Upper lobe of right lung (tissue), 1 donor: ENCODE measurements around the gene COL18A1. TPM values are rescaled to one million over a fixed set of nuclear protein-coding genes. Genes with fewer than 3 reads are reported as not detected.
A peak's percentile ranks its signal among the peaks of the same experiment; 100 is the strongest.

Source experiments
- ATAC-seq: fragments of 200-7000 bp; cut with Tn5 transposase; one replicate; pipeline ENCODE4 v1.9.1; 2020; ENCODE audit warnings: mild to moderate bottlenecking, moderate library complexity
- DNase-seq: peaks from one replicate; pipeline ENCODE4 v3.0.0-alpha.2; 2020
- H3K27ac ChIP-seq: fragments of 200-600 bp; one replicate; pipeline ENCODE4 v1.8.0; 2022
- H3K27me3 ChIP-seq: fragments of 200-600 bp; one replicate; pipeline ENCODE4 v1.8.0; 2022; ENCODE audit warnings: mild to moderate bottlenecking
- H3K36me3 ChIP-seq: fragments of 200-600 bp; one replicate; pipeline ENCODE4 v1.8.0; 2022
- H3K4me1 ChIP-seq: fragments of 200-600 bp; one replicate; pipeline ENCODE4 v1.8.0; 2022
- H3K4me3 ChIP-seq: fragments of 200-600 bp; one replicate; pipeline ENCODE4 v1.8.0; 2022; ENCODE audit warnings: mild to moderate bottlenecking
- H3K9me3 ChIP-seq: fragments of 200-600 bp; one replicate; pipeline ENCODE4 v1.8.0; 2022
- CTCF ChIP-seq: fragments of 200-600 bp; IDR thresholded peaks from one replicate; pipeline ENCODE4 v1.8.0; 2022; ENCODE audit warnings: antibody characterized with exemption
- intact Hi-C: fragments of 100-400 bp; cut with DNase I; formaldehyde crosslinking; loops from one replicate; pipeline ENCODE4 v1.11.0; 2022
- total RNA-seq: library from RNA; stranded (reverse); fragmentation: NEBNext Ultra II Directional; extraction: Animal tissue kit (Norgen Biotek cat#: 25700); gene quantifications from one replicate; pipeline ENCODE4 v1.2.1, GENCODE V29; 2021
- donor health status: DM: no; HTN: yes; CAD: no; lungs with severe emphysema.

The COL18A1 gene
- total RNA-seq, 1 donor from 2014 or later, result 60.4 TPM

- peak; percentile 43 for DNase-seq
- no peak for ATAC-seq
- intact Hi-C loops, result no loop called here
Observed at GRCh38 chr21:45380566-45380965, 24.4 kb upstream of the COL18A1 start.

GRCh38 chr21:45381036-45381787, 23.8 kb upstream of the COL18A1 start:
- Histone ChIP-seq H3K4me3 (no peak overlapping the region), H3K4me1 (no peaks in the 10 kb centered on the region), H3K9me3 (no peaks in the 10 kb centered on the region), H3K27me3 (no peaks in the 10 kb centered on the region), H3K27ac (no peak overlapping the region), H3K36me3 (no peaks in the 10 kb centered on the region)
- peak; percentile 53 for DNase-seq
- no peak for ATAC-seq
- intact Hi-C loops, result no loop called here
- TF ChIP-seq CTCF, result no peak

More at GRCh38 chr21:45380566-45380965, 24.4 kb upstream of the COL18A1 start:
- no peaks in the 10 kb centered on the region for H3K36me3 ChIP-seq
- no peaks in the 10 kb centered on the region for H3K27me3 ChIP-seq
- no peak overlapping the region for H3K27ac ChIP-seq
- no peak for TF ChIP-seq CTCF
- H3K4me3 ChIP-seq, result no peak overlapping the region
- no peaks in the 10 kb centered on the region for H3K4me1 ChIP-seq
- H3K9me3 ChIP-seq, result no peaks in the 10 kb centered on the region

GRCh38 chr21:45381865-45382696, 22.9 kb upstream of the COL18A1 start:
- TF ChIP-seq CTCF, result no peak

GRCh38 chr21:45382697-45382997, 22.3 kb upstream of the COL18A1 start:
- ATAC-seq (no peak), DNase-seq (no peak)
- Histone ChIP-seq H3K4me3 (no peak overlapping the region), H3K4me1 (peaks cover 10% of the 10 kb centered on the region), H3K9me3 (no peaks in the 10 kb centered on the region), H3K36me3 (no peaks in the 10 kb centered on the region), H3K27me3 (no peaks in the 10 kb centered on the region), H3K27ac (no peak overlapping the region)
- TF ChIP-seq CTCF, result no peak
- intact Hi-C loops, result no loop called here

More at GRCh38 chr21:45381865-45382696, 22.9 kb upstream of the COL18A1 start:
- Histone ChIP-seq H3K4me1 (peaks cover 7% of the 10 kb centered on the region), H3K9me3 (no peaks in the 10 kb centered on the region), H3K27me3 (no peaks in the 10 kb centered on the region), H3K36me3 (no peaks in the 10 kb centered on the region), H3K4me3 (no peak overlapping the region), H3K27ac (no peak overlapping the region)
- intact Hi-C loops, result no loop called here
- ATAC-seq (no peak), DNase-seq (peak; percentile 57)

GRCh38 chr21:45383111-45383614, 21.8 kb upstream of the COL18A1 start:
- ATAC-seq, result no peak
- TF ChIP-seq CTCF, result no peak
- Histone ChIP-seq H3K9me3 (no peaks in the 10 kb centered on the region), H3K4me3 (no peak overlapping the region), H3K36me3 (no peaks in the 10 kb centered on the region), H3K27me3 (no peaks in the 10 kb centered on the region), H3K4me1 (peaks cover 10% of the 10 kb centered on the region), H3K27ac (no peak overlapping the region)
- intact Hi-C loops, result no loop called here
- DNase-seq, result peak; percentile 58
